GM18511 (cell line): ENCODE results near the gene TNFAIP3.
A peak's percentile ranks its signal among the peaks of the same experiment; 100 is the strongest.
"Not testable (repeated sequence)": the region's sequence is repeated elsewhere in the genome, so short reads cannot be mapped to it uniquely, and the experiment has no call there.

Source experiments
- ATAC-seq: cut with Tn5 transposase; IDR thresholded peaks from one replicate; pipeline ENCODE4 v1.9.1; 2021; ENCODE audit warnings: mild to moderate bottlenecking, moderate library complexity; ENCODE audit not compliant: unreplicated experiment

TNFAIP3 gene

DNA sequence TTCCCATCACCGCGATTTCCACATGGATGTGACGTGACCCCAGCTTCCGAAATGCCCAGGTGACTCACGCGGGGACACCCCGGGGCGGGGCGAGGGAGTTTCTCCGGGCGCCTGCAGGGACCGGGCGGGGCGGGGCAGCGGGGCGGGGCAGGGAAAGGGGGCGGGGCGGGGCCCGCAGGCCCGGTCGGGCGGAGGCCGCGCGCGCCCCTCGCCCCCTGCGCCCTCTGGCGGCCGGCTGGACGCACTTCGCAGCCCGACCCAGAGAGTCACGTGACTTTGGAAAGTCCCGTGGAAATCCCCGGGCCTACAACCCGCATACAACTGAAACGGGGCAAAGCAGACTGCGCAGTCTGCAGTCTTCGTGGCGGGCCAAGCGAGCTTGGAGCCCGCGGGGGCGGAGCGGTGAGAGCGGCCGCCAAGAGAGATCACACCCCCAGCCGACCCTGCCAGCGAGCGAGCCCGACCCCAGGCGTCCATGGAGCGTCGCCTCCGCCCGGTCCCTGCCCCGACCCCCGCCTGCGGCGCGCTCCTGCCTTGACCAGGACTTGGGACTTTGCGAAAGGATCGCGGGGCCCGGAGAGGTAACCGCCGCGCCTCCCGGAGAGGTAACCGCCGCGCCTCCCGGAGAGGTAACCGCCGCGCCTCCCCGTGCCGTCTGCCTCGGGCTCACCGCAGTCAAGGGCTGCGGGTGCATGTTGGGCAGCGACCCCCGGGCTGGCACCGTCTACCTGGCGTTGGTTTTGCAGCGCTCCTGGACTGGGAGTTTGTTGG is at the start of gene TNFAIP3:
Gene TNFAIP3 (plus strand): TSS at position 346 of the 771 bp plus-strand sequence. CDS start 3,969 bp downstream, outside the sequence.
- ATAC-seq = peak; percentile 75

DNA sequence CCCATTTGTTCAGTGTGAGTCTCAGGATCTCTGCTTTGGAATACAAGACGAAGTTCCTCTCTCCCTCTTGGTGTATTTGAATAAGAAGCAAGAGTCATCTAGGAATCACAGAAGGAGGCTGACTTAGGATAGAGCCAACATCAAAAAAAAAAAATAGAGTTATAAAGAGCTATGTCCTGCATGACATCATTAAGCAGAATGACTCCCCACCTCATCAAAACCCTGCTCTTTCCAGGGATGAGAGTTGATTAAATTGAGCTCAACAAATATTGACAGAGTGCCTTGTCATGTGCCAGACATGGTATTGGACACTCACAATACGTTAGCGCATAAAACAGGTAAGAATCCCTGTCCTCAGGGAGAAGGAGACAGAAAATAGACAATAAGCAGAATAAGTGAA is 48.6 kb upstream of the TNFAIP3 start:
- ATAC-seq = no peak

DNA sequence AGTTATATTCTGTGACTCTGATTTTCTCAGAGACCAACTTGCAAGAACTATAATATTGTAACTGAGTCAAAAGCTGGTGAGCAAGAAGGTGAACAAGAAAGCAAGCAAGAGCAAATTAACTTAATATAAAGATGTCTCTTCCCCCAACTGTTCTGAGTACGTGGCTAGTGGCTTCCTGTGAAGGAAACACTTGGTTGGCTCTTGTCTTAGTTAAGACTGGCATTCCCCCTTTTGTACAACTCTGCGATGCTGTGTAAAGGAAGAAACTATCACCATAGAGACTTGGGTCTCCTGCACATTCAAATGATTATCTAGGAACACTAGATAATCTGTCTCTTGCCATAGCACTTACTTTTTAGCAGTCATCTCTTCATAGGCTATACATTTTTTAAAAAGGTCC is 47.3 kb upstream of the TNFAIP3 start:
- no peak for ATAC-seq

DNA sequence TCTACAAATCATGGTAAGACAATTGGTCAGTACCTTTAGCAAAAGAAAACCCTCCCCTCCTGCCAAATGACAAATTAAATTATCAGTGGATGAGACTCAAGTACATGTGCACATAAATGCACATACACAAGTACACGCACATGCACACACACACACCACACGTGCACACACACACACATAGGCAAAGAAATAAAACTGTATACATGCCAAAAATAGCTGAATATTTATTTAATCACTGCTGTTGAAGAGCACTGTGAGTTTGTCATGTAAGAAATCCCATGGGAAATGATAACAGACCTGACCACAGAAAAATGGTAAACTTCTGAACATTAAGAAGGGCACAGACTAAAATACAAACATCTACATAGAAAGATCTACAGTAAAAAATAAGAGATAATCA is 46.6 kb upstream of the TNFAIP3 start:
- no peak for ATAC-seq

DNA sequence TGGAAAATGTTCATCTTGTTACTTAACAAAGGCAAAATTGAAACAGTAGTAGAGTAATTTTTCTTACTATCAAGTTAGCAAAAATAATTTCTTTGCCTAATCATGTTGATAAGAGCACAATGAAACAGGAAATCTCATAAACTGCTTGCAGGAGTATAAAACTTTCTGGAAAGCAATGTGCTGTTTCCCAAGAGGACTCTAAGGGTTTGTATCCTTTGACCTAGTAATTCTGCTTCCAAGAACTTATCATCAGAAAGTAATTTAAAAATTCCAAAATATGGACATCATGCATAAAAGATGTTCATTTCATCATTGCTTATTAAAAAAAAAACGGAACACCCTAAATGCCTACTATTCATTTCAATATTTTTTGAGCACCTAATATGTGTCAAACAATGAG is 46.1 kb upstream of the TNFAIP3 start:
- no peak for ATAC-seq

DNA sequence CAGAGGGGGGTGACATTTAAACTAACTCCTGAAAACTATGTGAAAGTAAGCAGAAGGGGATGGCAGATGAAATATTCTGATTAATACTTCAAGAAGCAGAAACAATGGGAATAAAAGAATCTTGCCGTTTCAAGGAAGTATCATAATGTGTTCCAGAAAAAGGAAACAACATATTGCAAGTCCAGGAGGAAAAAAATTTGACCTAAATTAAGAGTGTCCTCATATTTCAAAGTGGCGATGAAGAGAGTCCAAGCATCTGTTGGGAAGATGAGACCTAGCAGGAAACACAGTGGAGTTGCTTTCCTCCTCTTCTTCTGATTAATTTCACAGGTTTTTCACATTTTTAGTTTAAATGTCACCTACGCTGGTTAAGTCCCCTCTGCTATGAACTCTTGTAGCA is 45.6 kb upstream of the TNFAIP3 start:
- ATAC-seq = no peak

DNA sequence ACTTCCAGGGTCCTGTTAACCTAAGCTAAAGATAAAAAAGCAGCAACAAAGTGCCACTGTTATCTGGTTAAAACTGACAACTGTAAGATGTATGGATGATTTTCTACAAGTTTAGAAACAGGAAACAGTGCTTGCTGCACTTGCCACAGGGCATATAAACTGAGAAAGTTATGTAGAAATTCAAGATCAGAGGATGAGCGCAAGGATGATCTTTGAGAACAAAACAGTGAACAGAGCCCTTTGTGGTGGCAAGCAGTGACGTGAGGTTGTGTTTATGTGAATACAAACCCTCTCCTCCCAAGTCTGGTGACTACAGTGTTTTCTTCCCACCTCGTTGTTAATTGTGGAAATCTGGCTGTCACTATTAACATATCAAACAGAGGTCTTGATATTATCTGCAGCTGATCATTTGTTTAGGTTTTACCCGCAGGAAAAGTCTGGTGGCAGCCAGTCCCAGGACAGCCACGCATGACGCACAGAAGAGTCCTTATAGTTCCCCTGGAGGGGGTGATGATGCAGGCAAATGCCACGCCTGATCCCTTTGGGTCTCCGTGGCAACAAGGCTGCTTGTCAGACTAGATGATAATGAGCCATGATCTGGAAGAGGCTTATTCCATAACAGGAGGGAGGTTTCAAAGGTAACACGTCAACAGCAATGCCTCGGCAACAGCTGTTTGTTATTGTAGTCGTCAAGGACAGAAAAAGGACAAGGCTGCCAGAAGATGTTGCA is 43.1 kb upstream of the TNFAIP3 start:
- no peak for ATAC-seq

DNA sequence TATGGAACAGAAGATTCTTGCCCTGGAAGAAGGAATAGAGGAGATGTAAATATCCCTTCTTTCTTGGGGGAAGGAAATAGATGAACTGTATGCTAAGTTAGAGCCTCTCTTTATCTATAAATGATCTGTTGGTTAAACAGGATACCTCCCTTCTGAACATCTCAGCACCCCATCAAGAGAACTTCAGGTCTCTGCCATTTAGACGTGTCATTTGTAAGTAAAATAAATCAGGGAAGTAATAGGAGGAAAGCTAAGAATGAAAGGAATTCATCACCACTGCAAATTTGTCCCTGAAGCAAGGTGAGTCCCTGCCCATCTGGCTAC is 42.5 kb upstream of the TNFAIP3 start:
- ATAC-seq = no peak

DNA sequence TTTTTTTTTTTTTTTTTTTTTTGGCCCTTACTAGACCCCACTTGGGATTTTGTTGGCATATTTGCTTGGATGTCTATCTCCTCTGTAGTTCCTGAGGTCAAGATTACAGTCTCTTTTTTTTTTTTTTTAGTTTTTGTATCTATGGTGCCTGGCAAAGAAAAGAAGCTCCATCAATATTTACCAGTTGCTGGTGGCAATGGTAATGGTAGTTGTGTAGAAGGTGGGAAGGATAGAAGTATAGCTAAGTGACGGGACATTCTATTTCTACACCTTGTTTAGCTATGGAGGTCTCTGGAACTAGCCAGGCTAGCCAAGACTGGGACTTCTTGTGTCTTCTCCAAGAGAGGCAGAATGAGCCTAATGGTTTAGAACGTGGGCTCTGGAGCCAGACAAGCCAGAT is 42.2 kb upstream of the TNFAIP3 start:
- no peak for ATAC-seq

DNA sequence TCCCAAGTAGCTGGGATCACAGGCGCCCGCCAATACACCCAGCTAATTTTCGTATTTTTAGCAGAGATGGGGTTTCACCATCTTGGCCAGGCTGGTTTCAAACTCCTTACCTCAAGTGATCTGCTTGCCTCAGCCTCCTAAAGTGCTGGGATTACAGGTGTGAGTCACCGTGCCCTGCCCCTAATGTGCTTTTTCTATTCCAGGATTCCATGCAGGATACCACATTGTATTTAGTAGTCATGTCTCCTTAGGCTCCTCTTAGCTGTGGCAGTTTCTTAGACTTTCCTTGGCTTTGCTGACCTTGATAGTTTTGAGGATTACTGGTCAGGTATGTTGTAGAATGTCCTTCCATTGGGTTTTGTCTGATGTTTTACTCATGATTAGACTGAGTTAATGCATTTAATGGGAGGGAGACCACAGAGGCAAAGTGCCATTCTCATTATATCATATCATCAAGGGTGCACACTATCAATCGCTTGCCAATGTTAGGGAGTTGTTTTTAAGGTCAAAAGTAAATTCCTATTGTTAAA is 39.6 kb upstream of the TNFAIP3 start:
- ATAC-seq = no peak

DNA sequence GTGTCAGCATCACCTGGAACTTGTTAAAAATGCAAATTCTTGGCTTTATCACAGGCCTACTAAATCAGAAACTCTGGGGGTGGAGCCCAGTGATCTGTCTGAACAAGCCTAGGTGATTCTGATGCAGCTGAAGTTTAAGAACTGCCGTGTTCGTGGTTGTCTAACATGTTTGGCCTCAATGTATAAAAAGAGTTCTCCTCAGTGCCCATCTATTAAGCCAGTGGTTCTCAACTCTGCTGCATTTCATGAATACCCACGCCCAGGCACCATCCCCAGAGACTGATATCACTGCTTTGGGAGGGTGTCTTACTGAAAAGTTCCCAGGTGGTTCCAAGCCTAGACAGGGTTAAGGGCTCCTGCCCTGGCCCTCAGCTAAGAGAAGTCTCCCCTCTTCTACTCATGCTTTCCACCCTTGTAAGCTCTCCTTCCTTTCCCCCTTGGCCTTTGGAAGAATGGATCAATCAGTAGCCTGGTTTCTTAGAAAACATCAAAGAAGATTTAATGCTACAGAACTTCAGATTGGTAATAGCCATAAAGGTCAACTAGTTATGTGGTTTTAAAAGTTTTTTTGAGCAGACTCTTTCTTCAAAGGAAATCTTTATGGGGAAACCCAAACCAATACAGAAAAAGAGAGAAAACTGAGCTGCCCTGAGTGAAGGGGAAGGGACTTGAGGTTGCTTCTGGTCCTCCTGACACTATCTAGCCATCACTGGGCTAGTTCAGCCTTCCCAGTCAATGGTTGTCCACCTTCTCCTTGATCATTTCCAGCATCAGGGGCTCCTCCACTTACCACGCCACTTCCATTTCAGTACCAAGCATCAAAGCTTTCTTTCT is 38.9 kb upstream of the TNFAIP3 start:
- ATAC-seq = peak; percentile 72

DNA sequence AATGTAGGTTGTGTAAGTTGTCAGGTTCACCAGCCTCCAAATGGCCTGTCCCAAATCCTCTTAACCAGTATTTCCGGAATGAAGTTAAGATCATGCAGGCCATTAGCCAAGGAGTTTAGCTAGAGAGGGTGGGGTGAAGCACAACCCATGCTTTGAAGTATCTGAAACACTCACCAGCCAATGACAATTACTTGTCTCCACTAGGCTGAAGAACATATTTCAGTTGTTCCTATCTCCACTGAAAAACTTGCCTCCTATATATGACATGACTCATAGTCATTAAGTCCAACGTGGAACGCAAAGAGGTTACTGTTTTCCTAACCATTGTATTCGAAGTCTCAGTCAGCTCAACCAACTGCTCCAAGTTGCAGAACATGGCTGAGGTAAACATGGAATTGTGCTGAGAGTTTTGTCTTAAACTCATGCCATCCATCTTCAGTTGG is 37.4 kb upstream of the TNFAIP3 start:
- ATAC-seq = no peak

DNA sequence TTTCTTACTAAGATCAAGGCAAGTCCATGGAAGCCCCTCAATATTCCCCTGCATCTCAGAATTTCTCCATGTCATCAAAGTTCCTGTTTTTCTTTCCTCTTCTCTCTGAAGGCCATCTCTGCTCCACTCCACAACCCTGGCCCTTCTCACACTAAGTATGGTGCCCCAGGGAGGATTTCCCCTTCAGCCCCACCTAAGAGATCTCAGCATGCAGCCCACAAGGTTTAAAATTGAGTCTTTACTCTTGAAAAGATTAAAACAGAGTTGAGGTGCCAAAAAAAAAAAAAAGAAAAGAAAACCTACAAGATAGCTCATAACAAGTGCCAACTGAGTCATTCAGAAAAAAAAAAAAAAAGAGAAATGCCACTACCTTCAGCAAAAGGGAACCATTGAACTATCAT is 36.5 kb upstream of the TNFAIP3 start:
- no peak for ATAC-seq

DNA sequence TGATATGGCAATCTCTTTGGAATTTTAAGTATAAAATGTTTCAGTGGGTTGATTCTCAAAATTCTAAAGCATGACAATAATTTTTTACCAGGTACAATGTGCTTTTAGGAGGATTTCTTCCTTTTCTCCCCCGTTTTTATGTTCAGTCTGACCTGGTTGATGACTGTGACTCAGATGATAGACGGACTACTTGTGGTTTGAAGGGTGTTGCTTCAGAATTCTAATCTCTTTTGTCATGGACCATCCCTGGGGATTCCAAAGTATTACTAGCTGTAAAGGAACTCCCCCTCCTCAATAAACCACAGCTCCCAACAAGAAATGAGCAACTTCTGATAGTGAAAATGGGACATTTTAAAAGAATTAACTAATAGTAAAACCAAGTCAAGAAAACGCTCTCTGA is 34.9 kb upstream of the TNFAIP3 start:
- ATAC-seq = no peak

DNA sequence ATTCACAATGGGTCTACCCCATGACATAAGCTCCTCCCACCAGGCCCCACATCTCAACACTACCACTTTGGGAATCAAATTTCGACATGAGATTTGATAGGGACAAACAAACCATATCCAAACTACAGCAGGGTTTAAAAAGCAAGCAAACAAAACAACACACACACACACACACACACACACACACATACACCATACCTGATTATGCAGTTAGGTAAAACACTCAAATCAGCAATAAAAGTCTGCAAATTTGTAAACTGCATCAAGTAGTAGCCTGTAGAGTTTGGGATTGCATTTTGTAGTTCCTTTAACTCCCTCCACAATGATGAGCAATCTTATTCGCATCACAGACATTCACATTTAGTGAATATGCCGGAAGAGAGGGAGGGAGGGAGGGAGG is 32.6 kb upstream of the TNFAIP3 start:
- ATAC-seq = no peak

DNA sequence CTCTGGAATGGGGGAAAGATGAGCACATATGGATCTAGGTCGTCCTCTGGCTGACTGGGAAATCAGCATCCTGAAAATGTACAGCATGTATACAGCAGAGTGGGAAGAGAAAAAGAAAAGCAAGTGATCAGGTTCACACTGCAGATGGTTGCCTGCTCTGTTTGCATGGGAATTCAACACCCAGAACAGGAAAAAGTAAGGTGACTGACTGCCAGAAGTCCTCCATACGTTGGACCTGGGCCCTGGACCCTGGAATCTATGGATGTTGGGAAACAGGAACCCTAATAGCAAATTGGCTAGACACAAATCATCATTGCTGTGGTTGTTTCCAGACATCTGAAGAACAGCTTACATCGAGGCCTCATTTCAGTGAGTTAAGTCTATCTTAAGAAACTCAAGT is 30.3 kb upstream of the TNFAIP3 start:
- no peak for ATAC-seq

DNA sequence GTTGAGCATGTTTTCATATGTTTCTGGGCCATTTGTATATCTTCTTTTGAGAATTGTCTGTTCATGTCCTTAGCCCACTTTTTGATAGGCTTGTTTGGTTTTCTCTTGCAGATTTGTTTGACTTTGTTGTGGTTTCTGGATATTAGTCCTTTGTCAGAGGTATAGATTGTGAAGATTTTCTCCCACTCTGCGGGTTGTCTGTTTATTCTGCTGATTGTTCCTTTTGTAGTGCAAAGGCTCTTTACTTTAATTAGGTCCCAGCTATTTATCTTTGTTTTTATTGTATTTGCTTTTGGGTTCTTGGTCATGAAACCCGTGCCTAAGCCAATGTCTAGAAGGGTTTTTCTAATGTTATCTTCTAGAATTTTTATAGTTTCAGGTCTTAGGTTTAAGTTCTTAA is 29.0 kb upstream of the TNFAIP3 start:
- not testable (repeated sequence) for ATAC-seq

DNA sequence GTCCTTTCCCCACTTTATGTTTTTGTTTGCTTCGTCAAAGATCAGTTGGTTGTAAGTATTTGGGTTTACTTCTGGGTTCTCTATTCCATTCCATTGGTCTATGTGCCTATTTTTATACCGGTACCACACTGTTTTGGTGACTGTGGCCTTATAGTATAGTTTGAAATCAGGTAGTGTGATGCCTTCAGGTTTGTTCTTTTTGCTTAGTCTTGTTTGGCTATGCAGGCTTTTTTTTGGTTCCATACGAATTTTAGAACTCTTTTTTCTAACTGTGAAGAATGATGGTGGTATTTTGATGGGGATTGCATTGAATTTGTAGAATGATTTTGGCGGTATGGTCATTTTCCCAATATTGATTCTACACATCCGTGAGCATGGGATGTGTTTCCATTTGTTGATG is 28.5 kb upstream of the TNFAIP3 start:
- ATAC-seq = not testable (repeated sequence)

DNA sequence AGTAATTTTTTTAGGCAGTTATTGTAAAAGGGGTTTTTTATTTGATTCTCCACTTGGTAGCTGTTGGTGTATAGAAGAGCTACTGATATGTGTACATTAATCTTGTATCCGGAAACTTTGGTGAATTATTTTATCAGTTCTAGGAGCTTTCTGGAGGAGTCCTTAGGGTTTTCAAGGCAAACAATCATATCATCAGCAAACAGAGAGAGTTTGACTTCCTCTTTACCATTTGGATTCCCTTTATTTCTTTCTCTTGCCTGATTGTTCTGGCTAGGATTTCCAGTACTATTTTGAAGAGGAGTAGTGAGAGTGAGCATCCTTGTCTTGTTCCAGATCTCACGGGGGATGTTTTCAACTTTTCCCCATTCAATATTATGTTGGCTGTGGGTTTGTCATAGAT is 28.0 kb upstream of the TNFAIP3 start:
- no peak for ATAC-seq

DNA sequence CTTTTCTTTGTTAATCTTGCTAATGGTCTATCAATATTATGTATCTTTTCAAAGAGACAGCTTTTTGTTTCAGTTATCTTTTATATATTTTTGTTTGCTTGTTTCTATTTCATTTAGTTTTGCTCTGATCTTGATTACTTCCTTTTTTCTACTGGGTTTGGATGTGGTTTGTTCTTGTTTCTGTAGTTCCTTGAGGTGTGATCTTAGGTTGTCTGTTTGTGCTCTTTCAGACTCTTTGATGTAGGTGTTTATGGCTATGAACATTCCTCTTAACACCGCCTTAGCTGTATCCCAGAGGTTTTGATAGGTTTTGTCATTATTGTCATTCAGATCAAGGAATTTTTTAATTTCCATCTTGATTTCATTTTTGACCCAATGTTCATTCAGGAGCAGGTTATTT is 26.8 kb upstream of the TNFAIP3 start:
- no peak for ATAC-seq

DNA sequence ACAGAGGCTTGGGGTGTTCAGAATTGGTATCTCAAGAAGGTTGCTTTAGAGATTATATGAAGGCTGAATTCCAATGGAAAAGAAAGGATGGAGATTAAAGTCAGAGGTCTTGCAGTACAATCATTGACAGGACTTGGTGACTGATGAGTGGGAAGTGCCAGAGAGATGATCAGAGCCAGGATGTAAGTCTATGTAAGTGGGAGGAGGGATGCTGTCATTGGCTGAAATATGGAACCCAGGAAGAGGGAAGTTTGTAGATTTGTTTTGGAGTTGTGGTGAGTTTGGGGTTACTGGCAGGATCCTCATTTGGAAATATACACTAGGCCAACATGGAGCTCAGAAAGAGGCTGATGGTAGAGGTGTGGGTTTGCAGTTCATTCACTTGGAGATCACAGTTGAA is 23.8 kb upstream of the TNFAIP3 start:
- ATAC-seq = no peak
